Fibroblast of lung (primary cell): ENCODE results near the gene B9D1.

ENCODE experiments used
- EZH2 ChIP-seq: IDR thresholded peaks from 2 replicates; pipeline ENCODE4 v1.5.1; 2012; ENCODE audit warnings: low read length, control low read depth, mild to moderate bottlenecking; ENCODE audit errors: missing control alignments
- TF ChIP-seq, protein P1 (sequence below), 2 donors: IDR thresholded peaks in 1 of 2; conservative IDR thresholded peaks in 1 of 2; 1 replicate in 1 of 2; 2 replicates in 1 of 2; pipeline ENCODE4 v1.5.1; 2011 to 2012; ENCODE audit warnings: low read length in 2 of 2, control low read depth in 1 of 2, inconsistent platforms in 1 of 2, low read depth in 1 of 2, mild to moderate bottlenecking in 1 of 2

- TF ChIP-seq, protein P1, sequence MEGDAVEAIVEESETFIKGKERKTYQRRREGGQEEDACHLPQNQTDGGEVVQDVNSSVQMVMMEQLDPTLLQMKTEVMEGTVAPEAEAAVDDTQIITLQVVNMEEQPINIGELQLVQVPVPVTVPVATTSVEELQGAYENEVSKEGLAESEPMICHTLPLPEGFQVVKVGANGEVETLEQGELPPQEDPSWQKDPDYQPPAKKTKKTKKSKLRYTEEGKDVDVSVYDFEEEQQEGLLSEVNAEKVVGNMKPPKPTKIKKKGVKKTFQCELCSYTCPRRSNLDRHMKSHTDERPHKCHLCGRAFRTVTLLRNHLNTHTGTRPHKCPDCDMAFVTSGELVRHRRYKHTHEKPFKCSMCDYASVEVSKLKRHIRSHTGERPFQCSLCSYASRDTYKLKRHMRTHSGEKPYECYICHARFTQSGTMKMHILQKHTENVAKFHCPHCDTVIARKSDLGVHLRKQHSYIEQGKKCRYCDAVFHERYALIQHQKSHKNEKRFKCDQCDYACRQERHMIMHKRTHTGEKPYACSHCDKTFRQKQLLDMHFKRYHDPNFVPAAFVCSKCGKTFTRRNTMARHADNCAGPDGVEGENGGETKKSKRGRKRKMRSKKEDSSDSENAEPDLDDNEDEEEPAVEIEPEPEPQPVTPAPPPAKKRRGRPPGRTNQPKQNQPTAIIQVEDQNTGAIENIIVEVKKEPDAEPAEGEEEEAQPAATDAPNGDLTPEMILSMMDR (conservative IDR thresholded peaks at IDR 0.05 in 1 of 2, IDR thresholded peaks at IDR 0.05 in 1 of 2; ENCODE audit: low read depth in 1 of 2, low read length in 2 of 2): no peak
- no peak for TF ChIP-seq EZH2
Observed at GRCh38 chr17:19310151-19310550, 52.4 kb downstream of the B9D1 start.
